Tibial nerve (tissue), 4 donors: Measurements from ENCODE around the gene FMN2.

Source experiments
- CTCF ChIP-seq, 5 experiments: fragments of 200-600 bp in 3 of 5; fragments of 450-650 bp in 2 of 5; sonication (generic) in 3 of 5; IDR thresholded peaks; one replicate each; pipeline ENCODE4 v1.5.1; 2016 to 2019; ENCODE audit warnings: antibody characterized with exemption in 5 of 5, mild to moderate bottlenecking in 3 of 5, moderate library complexity in 2 of 5
- EP300 ChIP-seq, 2 donors: sonication (generic); formaldehyde crosslinking; IDR thresholded peaks; one replicate each; pipeline ENCODE4 v1.6.1; 2017; ENCODE audit warnings: antibody characterized with exemption in 2 of 2, mild to moderate bottlenecking in 1 of 2
- POLR2A ChIP-seq, 2 donors: fragments of 450-650 bp; IDR thresholded peaks; one replicate each; pipeline ENCODE4 v1.6.1; 2017; ENCODE audit warnings: antibody characterized with exemption in 2 of 2, mild to moderate bottlenecking in 2 of 2, moderate library complexity in 2 of 2

- TF ChIP-seq CTCF (IDR thresholded peaks at IDR 0.05), result no peak
- no peak for TF ChIP-seq POLR2A (IDR thresholded peaks at IDR 0.05)
- no peak for TF ChIP-seq EP300 (IDR thresholded peaks at IDR 0.05)
Measured at GRCh38 chr1:240495601-240496000, 403.9 kb downstream of the FMN2 start.
